Measurements from ENCODE around the gene FBLN1. TPM values are rescaled to one million over a fixed set of nuclear protein-coding genes. Genes with fewer than 3 reads are reported as not detected.

The FBLN1 gene
- total and polyA plus RNA-seq, 2 of the 13 experiments (the other 11 are each of a cell fraction or from before 2014, with no cell fraction given), result 37.3 to 103 TPM

- TF ChIP-seq ZFP91 (CRISPR knock-in tag; IDR thresholded peaks at IDR 0.05; ENCODE audit: borderline replicate concordance) (peak; percentile 14; the same call in 1 of the 2 replicates), GFI1 (CRISPR knock-in tag; IDR thresholded peaks at IDR 0.05; ENCODE audit: borderline replicate concordance) (no peak), ZNF672 (CRISPR knock-in tag; IDR thresholded peaks at IDR 0.05) (no peak), SYNCRIP (IDR thresholded peaks at IDR 0.05; ENCODE audit: insufficient read depth, low read depth, low read length) (no peak), MED8 (CRISPR knock-in tag; IDR thresholded peaks at IDR 0.05; ENCODE audit: insufficient replicate concordance) (no peak), SIX1 (CRISPR knock-in tag; IDR thresholded peaks at IDR 0.05; ENCODE audit: borderline replicate concordance) (peak; percentile 85), ZBTB37 (CRISPR knock-in tag; IDR thresholded peaks at IDR 0.05) (no peak), CBX5 (CRISPR knock-in tag; IDR thresholded peaks at IDR 0.05; ENCODE audit: borderline replicate concordance) (peak; percentile 54; the same call in 1 of the 2 replicates), RFXANK (CRISPR knock-in tag; IDR thresholded peaks at IDR 0.05) (no peak), ZNF766 (CRISPR knock-in tag; IDR thresholded peaks at IDR 0.05; ENCODE audit: borderline replicate concordance) (no peak; the same call in 1 of the 2 replicates), TBP (CRISPR knock-in tag; IDR thresholded peaks at IDR 0.05) (no peak), NFAT5 (CRISPR knock-in tag; IDR thresholded peaks at IDR 0.05) (no peak), ZNF746 (CRISPR knock-in tag; IDR thresholded peaks at IDR 0.05) (no peak), ZFP1 (CRISPR knock-in tag; IDR thresholded peaks at IDR 0.05) (no peak), MIER2 (CRISPR knock-in tag; IDR thresholded peaks at IDR 0.05) (0 out of 2 replicates have a peak, but pooled peaks have one; percentile 22), RAD21 (CRISPR knock-in tag; IDR thresholded peaks at IDR 0.05) (no peak), MAFG (CRISPR knock-in tag; IDR thresholded peaks at IDR 0.05) (no peak), ZSCAN30 (CRISPR knock-in tag; IDR thresholded peaks at IDR 0.05) (no peak), SP2 (CRISPR knock-in tag; IDR thresholded peaks at IDR 0.05) (no peak), ZNF367 (CRISPR knock-in tag; IDR thresholded peaks at IDR 0.05; ENCODE audit: borderline replicate concordance) (no peak), MXD1 (CRISPR knock-in tag; IDR thresholded peaks at IDR 0.05) (no peak), HNRNPL (IDR thresholded peaks at IDR 0.05; ENCODE audit: low read depth, low read length) (0 out of 2 replicates have a peak, but pooled peaks have one; percentile 35), NR3C1 (CRISPR knock-in tag; IDR thresholded peaks at IDR 0.05) (no peak)
These were observed 94.9 kb downstream of the FBLN1 start (continued) for GRCh38 chr22:45597460-45598192.

Measured in HepG2 (cell line).